ENCODE measurements around the gene H2AZ2.

DNA sequence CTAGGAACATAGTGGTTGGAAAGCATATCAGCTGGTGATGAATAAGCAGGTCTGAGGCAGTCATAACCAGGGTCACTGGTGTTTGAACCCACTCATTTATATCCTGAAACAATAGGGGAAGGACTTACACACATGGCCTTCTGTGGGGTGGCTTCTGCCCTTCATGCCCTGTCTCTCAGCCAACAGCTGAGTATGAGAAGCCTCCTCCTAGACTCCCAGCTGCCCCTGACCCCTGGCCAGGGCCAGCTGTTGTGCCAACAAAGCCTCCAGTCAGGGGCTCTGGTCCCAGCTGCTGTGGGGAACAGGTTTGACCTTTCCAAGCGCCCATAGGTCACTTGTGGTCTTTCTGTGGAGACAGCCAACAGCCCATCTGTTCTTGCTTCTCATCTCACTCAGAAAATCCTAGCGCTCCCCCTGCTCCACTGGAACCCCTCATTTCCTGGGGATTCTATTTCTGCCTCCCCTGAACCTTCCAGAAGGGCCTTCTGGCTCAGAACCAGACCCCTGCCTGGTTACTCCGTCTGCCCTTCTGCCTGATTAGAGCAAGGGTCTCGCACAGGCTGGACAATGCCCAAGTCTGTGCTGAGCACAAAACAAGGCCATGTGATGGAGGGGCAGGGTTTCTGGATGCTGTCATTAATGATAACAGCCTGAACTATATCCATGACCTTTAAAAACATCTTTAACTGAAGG lies 47.1 kb upstream of the H2AZ2 start:
- TF ChIP-seq, protein P1, sequence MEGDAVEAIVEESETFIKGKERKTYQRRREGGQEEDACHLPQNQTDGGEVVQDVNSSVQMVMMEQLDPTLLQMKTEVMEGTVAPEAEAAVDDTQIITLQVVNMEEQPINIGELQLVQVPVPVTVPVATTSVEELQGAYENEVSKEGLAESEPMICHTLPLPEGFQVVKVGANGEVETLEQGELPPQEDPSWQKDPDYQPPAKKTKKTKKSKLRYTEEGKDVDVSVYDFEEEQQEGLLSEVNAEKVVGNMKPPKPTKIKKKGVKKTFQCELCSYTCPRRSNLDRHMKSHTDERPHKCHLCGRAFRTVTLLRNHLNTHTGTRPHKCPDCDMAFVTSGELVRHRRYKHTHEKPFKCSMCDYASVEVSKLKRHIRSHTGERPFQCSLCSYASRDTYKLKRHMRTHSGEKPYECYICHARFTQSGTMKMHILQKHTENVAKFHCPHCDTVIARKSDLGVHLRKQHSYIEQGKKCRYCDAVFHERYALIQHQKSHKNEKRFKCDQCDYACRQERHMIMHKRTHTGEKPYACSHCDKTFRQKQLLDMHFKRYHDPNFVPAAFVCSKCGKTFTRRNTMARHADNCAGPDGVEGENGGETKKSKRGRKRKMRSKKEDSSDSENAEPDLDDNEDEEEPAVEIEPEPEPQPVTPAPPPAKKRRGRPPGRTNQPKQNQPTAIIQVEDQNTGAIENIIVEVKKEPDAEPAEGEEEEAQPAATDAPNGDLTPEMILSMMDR (conservative IDR thresholded peaks at IDR 0.05), result no peak
- TF ChIP-seq EZH2 (IDR thresholded peaks at IDR 0.05; ENCODE audit: low read depth), result no peak

All from PC-9 (cell line).